Activated CD4-positive, alpha-beta T cell treated with anti-CD3 and anti-CD28 coated beads for 36 hours (primary cell): Measurements from ENCODE around the gene SYPL2. TPM values are rescaled to one million over a fixed set of nuclear protein-coding genes. Genes with fewer than 3 reads are reported as not detected.
"Not testable (repeated sequence)": the region's sequence is repeated elsewhere in the genome, so short reads cannot be mapped to it uniquely, and the experiment has no call there.

Experiments used
- ATAC-seq: fragments of 200-7000 bp; cut with Tn5 transposase; one replicate; pipeline ENCODE4 v1.10.0; 2021; ENCODE audit warnings: mild to moderate bottlenecking, moderate library complexity
- CTCF ChIA-PET: fragments of 350-600 bp; sonication (Branson Sonifier 250); formaldehyde crosslinking; loops from one replicate; lab custom pipeline; 2021; ENCODE audit warnings: antibody characterized with exemption; lab: Charles Lee
- POLR2A ChIA-PET: fragments of 350-600 bp; sonication (Branson Sonifier 250); formaldehyde crosslinking; loops from one replicate; lab custom pipeline; 2021; ENCODE audit warnings: antibody characterized with exemption, inconsistent platforms; lab: Charles Lee
- DNase-seq: peaks from one replicate; pipeline ENCODE4 v3.0.0-alpha.2; 2020
- H3K27ac Mint-ChIP-seq: one replicate; pipeline ENCODE4 v1.8.0; 2021; ENCODE audit warnings: mixed read lengths
- H3K27me3 Mint-ChIP-seq: one replicate; pipeline ENCODE4 v1.8.0; 2021; ENCODE audit warnings: mixed read lengths
- H3K36me3 Mint-ChIP-seq: one replicate; pipeline ENCODE4 v1.8.0; 2021; ENCODE audit warnings: low read depth, mixed read lengths
- H3K4me1 Mint-ChIP-seq: one replicate; pipeline ENCODE4 v1.8.0; 2021; ENCODE audit warnings: mixed read lengths
- H3K4me3 Mint-ChIP-seq: one replicate; pipeline ENCODE4 v1.8.0; 2021; ENCODE audit warnings: mild to moderate bottlenecking, moderate library complexity, mixed read lengths
- H3K9me3 Mint-ChIP-seq: one replicate; pipeline ENCODE4 v1.8.0; 2021; ENCODE audit warnings: low read depth, mixed read lengths
- intact Hi-C, 2 experiments: fragments of 100-400 bp; cut with DNase I in 1 of 2; cut with micrococcal nuclease in 1 of 2; formaldehyde crosslinking; loops; one replicate each; pipeline versions ENCODE4 v1.14.2 to v1.15.1; 2022 to 2024; cut with DNase I, micrococcal nuclease
- total RNA-seq, 2 experiments: library from RNA; stranded (reverse); gene quantifications; one replicate each; pipeline ENCODE4 v1.2.3, GENCODE V29; 2021

Gene SYPL2
- total RNA-seq, 2 experiments from 2014 or later, result 0.05 TPM; not detected in 1

- ATAC-seq, result no peak
- no peak for DNase-seq
- ChIA-PET POLR2A (no interaction called here), CTCF (interaction anchor here (0.6 to 1.2 kb wide), 2 partner anchors 60 to 71 kb away, joined by 3 read pairs; no protein-coding TSS in a partner anchor)
- Mint-ChIP-seq H3K4me3 (no peak overlapping the region), H3K4me1 (peaks cover 4% of the 10 kb centered on the region), H3K36me3 (no peaks in the 10 kb centered on the region), H3K27me3 (peaks cover 32% of the 10 kb centered on the region), H3K27ac (no peak overlapping the region), H3K9me3 (no peaks in the 10 kb centered on the region)
- intact Hi-C loops, result no loop called here
Observed at GRCh38 chr1:109470245-109470644, 3.9 kb downstream of the SYPL2 start.

- H3K4me1 Mint-ChIP-seq, result peaks cover 2% of the 10 kb centered on the region
- H3K9me3 Mint-ChIP-seq, result no peaks in the 10 kb centered on the region
- DNase-seq (no peak), ATAC-seq (no peak)
- H3K27ac Mint-ChIP-seq, result no peak overlapping the region
- H3K27me3 Mint-ChIP-seq, result peaks cover 26% of the 10 kb centered on the region
- no peaks in the 10 kb centered on the region for H3K36me3 Mint-ChIP-seq
- intact Hi-C loops, result no loop called here
- no peak overlapping the region for H3K4me3 Mint-ChIP-seq
- ChIA-PET CTCF (interaction anchor here (0.7 kb wide), 1 partner anchor 190 kb away, joined by 4 read pairs; the partner anchor contains the start of gene PSRC1), POLR2A (no interaction called here)
Observed at GRCh38 chr1:109472779-109473178, 6.4 kb downstream of the SYPL2 start.

GRCh38 chr1:109473284-109474057 lies 7.1 kb downstream of the SYPL2 start:
- H3K9me3 Mint-ChIP-seq, ATAC-seq, intact Hi-C loops: not testable (repeated sequence)

GRCh38 chr1:109474697-109475096 lies 8.4 kb downstream of the SYPL2 start:
- ChIA-PET CTCF (interaction anchor here (1.0 kb wide), 1 partner anchor 9 kb away, joined by 4 read pairs; the partner anchor contains the start of gene ATXN7L2), POLR2A (no interaction called here)
- intact Hi-C loops, result no loop called here
- Mint-ChIP-seq H3K4me3 (no peak overlapping the region), H3K27me3 (peaks cover 22% of the 10 kb centered on the region), H3K9me3 (no peaks in the 10 kb centered on the region), H3K27ac (no peak overlapping the region), H3K4me1 (no peaks in the 10 kb centered on the region), H3K36me3 (no peaks in the 10 kb centered on the region)
- no peak for DNase-seq
- ATAC-seq, result no peak

More at GRCh38 chr1:109473284-109474057, 7.1 kb downstream of the SYPL2 start:
- DNase-seq, H3K27ac Mint-ChIP-seq, H3K36me3 Mint-ChIP-seq, H3K4me3 Mint-ChIP-seq, H3K4me1 Mint-ChIP-seq, POLR2A ChIA-PET: not testable (repeated sequence)
- CTCF ChIA-PET, result interaction anchor here (0.6 to 1.1 kb wide), 3 partner anchors 30 to 191 kb away, joined by 3 to 5 read pairs (median 4); partner anchors contain the start of gene PSRC1
- H3K27me3 Mint-ChIP-seq, result peaks cover 20% of the 10 kb centered on the region

- H3K4me1 Mint-ChIP-seq, result no peaks in the 10 kb centered on the region
- no peaks in the 10 kb centered on the region for H3K9me3 Mint-ChIP-seq
- CTCF ChIA-PET, result interaction anchor here (1.0 to 2.0 kb wide), 2 partner anchors 8 to 15 kb away, joined by 4 read pairs; partner anchors contain the start of gene ATXN7L2
- no peak overlapping the region for H3K4me3 Mint-ChIP-seq
- intact Hi-C loops, result no loop called here
- H3K27me3 Mint-ChIP-seq, result peaks cover 19% of the 10 kb centered on the region
- DNase-seq (no peak), ATAC-seq (no peak)
- no peak overlapping the region for H3K27ac Mint-ChIP-seq
- no peaks in the 10 kb centered on the region for H3K36me3 Mint-ChIP-seq
- POLR2A ChIA-PET, result no interaction called here
Observed at GRCh38 chr1:109475261-109475660, 8.9 kb downstream of the SYPL2 start.

GRCh38 chr1:109476825-109477224 lies 10.5 kb downstream of the SYPL2 start:
- Mint-ChIP-seq H3K27me3 (peaks cover 11% of the 10 kb centered on the region), H3K4me1 (no peaks in the 10 kb centered on the region), H3K9me3 (no peaks in the 10 kb centered on the region), H3K4me3 (no peak overlapping the region), H3K27ac (no peak overlapping the region), H3K36me3 (no peaks in the 10 kb centered on the region)
- DNase-seq (no peak), ATAC-seq (no peak)
- ChIA-PET CTCF (interaction anchor here (2.0 kb wide), 1 partner anchor 13 kb away, joined by 4 read pairs; no protein-coding TSS in a partner anchor), POLR2A (no interaction called here)
- intact Hi-C loops, result no loop called here

- ATAC-seq (no peak), DNase-seq (no peak)
- CTCF ChIA-PET, result interaction anchor here (0.8 kb wide), 1 partner anchor 12 kb away, joined by 3 read pairs; no protein-coding TSS in a partner anchor
- intact Hi-C loops, result no loop called here
- no peak overlapping the region for H3K4me3 Mint-ChIP-seq
- peaks cover 8% of the 10 kb centered on the region for H3K4me1 Mint-ChIP-seq
- H3K9me3 Mint-ChIP-seq, result no peaks in the 10 kb centered on the region
- peaks cover 11% of the 10 kb centered on the region for H3K27me3 Mint-ChIP-seq
- H3K36me3 Mint-ChIP-seq, result no peaks in the 10 kb centered on the region
- POLR2A ChIA-PET, result no interaction called here
- H3K27ac Mint-ChIP-seq, result no peak overlapping the region
Observed at GRCh38 chr1:109477821-109478220, 11.5 kb downstream of the SYPL2 start.

- Mint-ChIP-seq H3K27ac (no peak overlapping the region), H3K4me1 (peaks cover 15% of the 10 kb centered on the region), H3K27me3 (peaks cover 11% of the 10 kb centered on the region), H3K36me3 (no peaks in the 10 kb centered on the region), H3K9me3 (no peaks in the 10 kb centered on the region), H3K4me3 (no peak overlapping the region)
- CTCF ChIA-PET, result interaction anchor here (0.6 to 1.3 kb wide), 4 partner anchors 11 to 63 kb away, joined by 3 to 4 read pairs (median 3); no protein-coding TSS in a partner anchor
- intact Hi-C loops, result no loop called here
- ATAC-seq (no peak), DNase-seq (peak; percentile 68)
- POLR2A ChIA-PET, result no interaction called here
Observed at GRCh38 chr1:109478806-109479205, 12.5 kb downstream of the SYPL2 start.

GRCh38 chr1:109479311-109479710 lies 13.0 kb downstream of the SYPL2 start:
- no peaks in the 10 kb centered on the region for H3K36me3 Mint-ChIP-seq
- peaks cover 17% of the 10 kb centered on the region for H3K4me1 Mint-ChIP-seq
- intact Hi-C loops, result no loop called here
- H3K9me3 Mint-ChIP-seq, result no peaks in the 10 kb centered on the region
- no peak for ATAC-seq
- POLR2A ChIA-PET, result no interaction called here
- DNase-seq, result no peak
- CTCF ChIA-PET, result interaction anchor here (0.6 to 1.3 kb wide), 6 partner anchors 10 to 63 kb away, joined by 3 to 4 read pairs (median 3); no protein-coding TSS in a partner anchor
- peaks cover 9% of the 10 kb centered on the region for H3K27me3 Mint-ChIP-seq
- H3K27ac Mint-ChIP-seq, result no peak overlapping the region
- H3K4me3 Mint-ChIP-seq, result no peak overlapping the region

- Mint-ChIP-seq H3K4me1 (peaks cover 20% of the 10 kb centered on the region), H3K4me3 (no peak overlapping the region), H3K27me3 (peaks cover 9% of the 10 kb centered on the region), H3K36me3 (no peaks in the 10 kb centered on the region), H3K9me3 (no peaks in the 10 kb centered on the region), H3K27ac (no peak overlapping the region)
- POLR2A ChIA-PET, result no interaction called here
- CTCF ChIA-PET, result interaction anchor here (0.6 to 1.2 kb wide), 3 partner anchors 11 to 55 kb away, joined by 3 to 4 read pairs (median 3); no protein-coding TSS in a partner anchor
- intact Hi-C loops, result loop anchor here (5.0 kb wide), 4 partner anchors 142 to 733 kb away; partner anchors contain the start of genes STXBP3 (in 1 of the 2), TMEM167B (in 1 of the 2) and WDR47 (in 1 of the 2)
- ATAC-seq (no peak), DNase-seq (no peak)
Observed at GRCh38 chr1:109479901-109480300, 13.6 kb downstream of the SYPL2 start.

GRCh38 chr1:109481646-109482045 lies 15.3 kb downstream of the SYPL2 start:
- peaks cover 2% of the 10 kb centered on the region for H3K27me3 Mint-ChIP-seq
- H3K9me3 Mint-ChIP-seq, result no peaks in the 10 kb centered on the region
- peaks cover 6% of the 10 kb centered on the region for H3K36me3 Mint-ChIP-seq
- ATAC-seq (no peak), DNase-seq (no peak)
- intact Hi-C loops, result loop anchor here (2.0 to 5.0 kb wide), 5 partner anchors 141 to 734 kb away; partner anchors contain the start of genes STXBP3 (in 1 of the 2), TMEM167B (in 1 of the 2) and WDR47 (in 1 of the 2)
- POLR2A ChIA-PET, result interaction anchor here (1.1 kb wide), 1 partner anchor 54 kb away, joined by 3 read pairs; no protein-coding TSS in a partner anchor
- peaks cover 33% of the 10 kb centered on the region for H3K4me1 Mint-ChIP-seq
- CTCF ChIA-PET, result interaction anchor here (0.7 to 2.9 kb wide), 5 partner anchors 9 to 55 kb away, joined by 3 to 26 read pairs (median 11); partner anchors contain the start of gene CYB561D1
- H3K27ac Mint-ChIP-seq, result no peak overlapping the region
- no peak overlapping the region for H3K4me3 Mint-ChIP-seq
